Mesenchymal stem cell (in vitro differentiated cells and primary cell): ENCODE results near the gene C10orf71.

Source experiments
- DNase-seq: peaks from one replicate; pipeline ENCODE4 v3.0.0-alpha.2; 2013
- H2AFZ ChIP-seq: one replicate; pipeline ENCODE4 v1.6.1; 2013; ENCODE audit warnings: low read depth, mild to moderate bottlenecking, control low read depth, inconsistent platforms, low read length, moderate library complexity
- H2AK5ac ChIP-seq: 2 replicates; pipeline ENCODE4 v1.6.1; 2013; ENCODE audit warnings: low read length, moderate library complexity, mild to moderate bottlenecking, inconsistent platforms; ENCODE audit not compliant: severe bottlenecking
- H2BK120ac ChIP-seq: one replicate; pipeline ENCODE4 v1.6.1; 2013; ENCODE audit warnings: low read depth, mild to moderate bottlenecking, inconsistent platforms, low read length, moderate library complexity
- H2BK12ac ChIP-seq, 2 experiments: one replicate each; pipeline ENCODE4 v1.6.1; 2013; ENCODE audit warnings: inconsistent platforms in 2 of 2, low read length in 2 of 2, mild to moderate bottlenecking in 2 of 2, moderate library complexity in 2 of 2, control low read depth in 1 of 2
- H2BK15ac ChIP-seq: one replicate; pipeline ENCODE4 v1.6.1; 2013; ENCODE audit warnings: mild to moderate bottlenecking, low read depth, inconsistent platforms; ENCODE audit not compliant: poor library complexity, severe bottlenecking
- H2BK5ac ChIP-seq: 2 replicates; pipeline ENCODE4 v1.6.1; 2013; ENCODE audit warnings: low read depth, mild to moderate bottlenecking, low read length, control low read depth, inconsistent platforms; ENCODE audit not compliant: poor library complexity, severe bottlenecking
- H3K14ac ChIP-seq, 2 experiments: one replicate each; pipeline ENCODE4 v1.6.1; 2013; ENCODE audit warnings: inconsistent platforms in 2 of 2, low read length in 2 of 2, control low read depth in 1 of 2, mild to moderate bottlenecking in 1 of 2, moderate library complexity in 1 of 2
- H3K18ac ChIP-seq, 2 experiments: one replicate each; pipeline ENCODE4 v1.6.1; 2013; ENCODE audit warnings: inconsistent platforms in 2 of 2, low read length in 2 of 2, control low read depth in 1 of 2, low read depth in 1 of 2, mild to moderate bottlenecking in 1 of 2
- H3K23ac ChIP-seq, 2 experiments: one replicate each; pipeline ENCODE4 v1.6.1; 2013; ENCODE audit warnings: inconsistent platforms in 2 of 2, low read length in 2 of 2, mild to moderate bottlenecking in 2 of 2, moderate library complexity in 2 of 2, control low read depth in 1 of 2
- H3K27ac ChIP-seq: 2 replicates; pipeline ENCODE4 v1.5.1; 2013; ENCODE audit warnings: mild to moderate bottlenecking, moderate library complexity, low read length, control low read depth, inconsistent platforms; ENCODE audit not compliant: poor library complexity, severe bottlenecking
- H3K27me3 ChIP-seq, 2 experiments: 2 replicates each; pipeline versions ENCODE4 v1.6.1 to v1.7.0; 2013; ENCODE audit warnings: low read length in 2 of 2, mild to moderate bottlenecking in 2 of 2, moderate library complexity in 2 of 2, control low read depth in 1 of 2, inconsistent platforms in 1 of 2; ENCODE audit not compliant: control insufficient read depth in 1 of 2, insufficient read depth in 1 of 2
- H3K36me3 ChIP-seq, 2 experiments: 2 replicates each; pipeline versions ENCODE4 v1.6.1 to v1.7.0; 2013; ENCODE audit warnings: low read length in 2 of 2, control low read depth in 1 of 2, inconsistent platforms in 1 of 2, low read depth in 1 of 2, mild to moderate bottlenecking in 1 of 2; ENCODE audit not compliant: insufficient read depth in 2 of 2, control insufficient read depth in 1 of 2
- H3K4ac ChIP-seq, 2 experiments: one replicate each; pipeline ENCODE4 v1.6.1; 2013; ENCODE audit warnings: inconsistent platforms in 2 of 2, low read length in 2 of 2, mild to moderate bottlenecking in 2 of 2, moderate library complexity in 2 of 2, control low read depth in 1 of 2, low read depth in 1 of 2
- H3K4me1 ChIP-seq: 2 replicates; pipeline ENCODE4 v1.6.1; 2013; ENCODE audit warnings: low read depth, low read length, control low read depth; ENCODE audit not compliant: control insufficient read depth, insufficient read depth
- H3K4me2 ChIP-seq: 2 replicates; pipeline ENCODE4 v1.6.1; 2013; ENCODE audit warnings: low read length, mild to moderate bottlenecking, inconsistent platforms; ENCODE audit not compliant: poor library complexity, severe bottlenecking
- H3K4me3 ChIP-seq, 2 experiments: 2 replicates each; pipeline versions ENCODE4 v1.5.1 to v1.7.0; 2013; ENCODE audit warnings: low read length in 2 of 2, mild to moderate bottlenecking in 2 of 2, control low read depth in 1 of 2, low read depth in 1 of 2; ENCODE audit not compliant: insufficient read depth in 1 of 2
- H3K79me1 ChIP-seq: replicated peaks from 2 replicates; pipeline ENCODE4 v1.6.1; 2013; ENCODE audit warnings: mild to moderate bottlenecking, control low read depth, low read length, inconsistent platforms; ENCODE audit not compliant: poor library complexity, severe bottlenecking
- H3K9ac ChIP-seq: 2 replicates; pipeline ENCODE4 v1.7.0; 2013; ENCODE audit warnings: mild to moderate bottlenecking, low read length, moderate library complexity
- H3K9me3 ChIP-seq: 2 replicates; pipeline ENCODE4 v1.7.0; 2013; ENCODE audit warnings: mild to moderate bottlenecking, low read length; ENCODE audit not compliant: control insufficient read depth
- H4K8ac ChIP-seq: one replicate; pipeline ENCODE4 v1.6.1; 2013; ENCODE audit warnings: inconsistent platforms, mild to moderate bottlenecking, low read length, moderate library complexity
- H4K91ac ChIP-seq: one replicate; pipeline ENCODE4 v1.6.1; 2013; ENCODE audit warnings: mild to moderate bottlenecking, low read length, inconsistent platforms
- WGBS: methylation state at CpG from one replicate; pipeline ENCODE4 v1.1.7; 2013; ENCODE audit warnings: mixed read lengths; 5-methylcytosine and 5-hydroxymethylcytosine counted together

Gene C10orf71

DNA sequence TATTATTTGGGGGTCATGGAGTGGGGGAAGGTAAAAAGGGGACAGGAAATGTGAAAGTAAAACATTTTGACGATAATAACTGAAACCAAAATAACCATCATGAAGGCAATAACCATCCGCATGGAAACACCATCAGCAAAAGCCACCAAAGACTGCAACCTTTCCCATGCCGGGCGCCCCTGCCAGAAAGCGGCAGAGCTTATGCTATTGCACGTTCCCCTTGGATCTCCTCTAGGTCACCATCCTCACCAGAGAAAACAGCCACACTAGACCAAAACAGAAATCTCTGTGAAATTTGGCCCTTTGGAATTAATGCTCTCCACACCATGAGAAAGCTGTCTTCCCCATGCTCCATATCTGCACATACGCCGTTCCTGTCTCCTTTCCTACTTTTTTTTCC lies 65.8 kb downstream of the C10orf71 start:
- peaks cover 11 to 66% of the 10 kb centered on the region in 2 experiments for H3K27me3 ChIP-seq

DNA sequence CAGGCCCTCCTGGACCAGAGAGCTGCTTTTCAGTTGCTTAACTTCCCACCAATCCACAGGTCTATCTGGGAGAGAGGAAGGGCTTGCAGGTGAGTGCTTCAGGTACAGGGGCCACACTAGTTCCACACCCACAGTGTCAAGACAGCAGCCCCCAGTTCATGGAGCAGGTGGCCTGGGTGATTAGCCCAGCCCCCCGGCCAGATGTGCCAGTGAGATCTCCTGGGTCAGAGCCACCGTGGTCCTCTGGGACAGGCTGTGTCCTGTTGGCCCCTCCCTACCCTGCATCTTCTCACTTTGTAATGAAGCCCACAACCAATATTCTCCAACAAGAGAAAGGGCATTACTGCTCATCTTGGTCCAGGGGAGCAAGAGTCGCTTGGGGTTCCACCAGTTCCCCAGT lies 66.3 kb downstream of the C10orf71 start:
- no peak overlapping the region for H2AFZ ChIP-seq
- no peak overlapping the region for H3K14ac ChIP-seq
- no peak overlapping the region for H2BK5ac ChIP-seq
- H4K8ac ChIP-seq = no peak overlapping the region
- no peak overlapping the region for H3K27ac ChIP-seq
- H3K4me2 ChIP-seq = no peak overlapping the region
- H3K4ac ChIP-seq = no peak overlapping the region
- no peak overlapping the region for H3K18ac ChIP-seq
- no peaks in the 10 kb centered on the region for H3K36me3 ChIP-seq
- no peak overlapping the region for H3K23ac ChIP-seq
- no peak overlapping the region for H4K91ac ChIP-seq
- H3K79me1 ChIP-seq = no peaks in the 10 kb centered on the region
- H3K9ac ChIP-seq = no peak overlapping the region
- no peak overlapping the region for H3K4me3 ChIP-seq
- no peaks in the 10 kb centered on the region for H3K9me3 ChIP-seq
- H2BK12ac ChIP-seq = no peak overlapping the region
- H2BK15ac ChIP-seq = no peak overlapping the region
- no peak for DNase-seq
- H3K27me3 ChIP-seq = peaks cover 11 to 66% of the 10 kb centered on the region in 2 experiments
- H2BK120ac ChIP-seq = no peak overlapping the region
- H3K4me1 ChIP-seq = peaks cover 8% of the 10 kb centered on the region
- WGBS = 90% methylated on average over 3 of the region's 3 CpGs
- no peak overlapping the region for H2AK5ac ChIP-seq

More for the DNA sequence above, 65.8 kb downstream of the C10orf71 start:
- WGBS = 95% methylated on average over 6 of the region's 8 CpGs
- no peak overlapping the region for H2AK5ac ChIP-seq
- H3K27ac ChIP-seq = no peak overlapping the region
- no peak overlapping the region for H3K23ac ChIP-seq
- H3K14ac ChIP-seq = no peak overlapping the region
- H3K36me3 ChIP-seq = no peaks in the 10 kb centered on the region
- no peak overlapping the region for H4K91ac ChIP-seq
- H3K18ac ChIP-seq = no peak overlapping the region
- H3K79me1 ChIP-seq = no peaks in the 10 kb centered on the region
- H2BK15ac ChIP-seq = no peak overlapping the region
- H2AFZ ChIP-seq = no peak overlapping the region
- H3K9ac ChIP-seq = no peak overlapping the region
- H3K4ac ChIP-seq = no peak overlapping the region
- no peaks in the 10 kb centered on the region for H3K9me3 ChIP-seq
- H3K4me2 ChIP-seq = no peak overlapping the region
- H2BK5ac ChIP-seq = no peak overlapping the region
- H3K4me1 ChIP-seq = peaks cover 11% of the 10 kb centered on the region
- no peak overlapping the region for H2BK120ac ChIP-seq
- DNase-seq = no peak
- H3K4me3 ChIP-seq = no peak overlapping the region
- H2BK12ac ChIP-seq = no peak overlapping the region
- no peak overlapping the region for H4K8ac ChIP-seq

DNA sequence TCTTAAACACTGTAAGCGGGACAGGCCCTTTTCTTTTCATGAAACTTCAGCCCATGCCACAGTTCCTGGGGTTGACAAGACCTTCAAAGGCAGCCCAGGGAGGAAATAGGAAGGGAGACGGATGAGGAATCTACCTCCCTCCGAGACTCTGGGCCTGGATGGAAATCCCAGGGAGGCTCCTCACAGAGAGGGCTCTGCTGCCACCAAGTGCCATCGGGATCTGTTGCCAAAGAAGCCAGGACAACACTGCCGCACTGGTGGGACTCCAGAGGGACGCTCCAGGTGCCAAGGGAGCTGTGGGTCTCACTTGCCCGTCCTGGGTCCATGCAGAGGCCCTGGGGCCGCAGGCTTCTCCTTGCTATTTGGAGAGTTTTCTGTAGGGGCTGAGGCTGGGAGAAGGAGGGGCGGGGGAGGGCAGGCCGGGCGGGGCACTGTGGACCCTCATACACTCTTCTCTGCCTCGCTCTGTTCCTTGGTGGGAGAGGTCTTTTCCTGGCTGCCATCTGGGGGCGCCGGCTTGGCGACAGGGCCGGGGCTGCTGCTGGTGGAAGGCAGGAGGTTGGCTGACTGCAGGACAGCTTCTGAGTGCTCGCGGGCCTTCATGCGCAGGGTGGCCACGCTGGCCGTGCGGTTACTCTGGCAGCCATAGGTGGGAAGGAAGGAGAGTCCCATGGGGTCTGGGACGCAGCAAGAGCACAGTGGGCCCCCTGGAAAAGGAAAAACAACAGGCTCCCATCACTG lies 66.9 kb downstream of the C10orf71 start:
- Histone ChIP-seq H2AK5ac (no peak overlapping the region), H3K4me2 (no peak overlapping the region), H2BK15ac (no peak overlapping the region), H2BK5ac (no peak overlapping the region), H4K8ac (no peak overlapping the region), H3K27ac (no peak overlapping the region), H2BK12ac (no peak overlapping the region), H3K23ac (no peak overlapping the region), H2BK120ac (no peak overlapping the region), H3K9ac (no peak overlapping the region), H3K79me1 (no peaks in the 10 kb centered on the region), H3K36me3 (no peaks in the 10 kb centered on the region), H3K27me3 (peaks cover 11 to 71% of the 10 kb centered on the region in 2 experiments), H3K18ac (no peak overlapping the region), H3K4ac (no peak overlapping the region), H4K91ac (no peak overlapping the region), H3K4me3 (no peak overlapping the region), H3K4me1 (peaks cover 6% of the 10 kb centered on the region), H2AFZ (no peak overlapping the region), H3K14ac (no peak overlapping the region), H3K9me3 (no peaks in the 10 kb centered on the region)
- 82% methylated on average over 23 of the region's 23 CpGs for WGBS
- DNase-seq = no peak

DNA sequence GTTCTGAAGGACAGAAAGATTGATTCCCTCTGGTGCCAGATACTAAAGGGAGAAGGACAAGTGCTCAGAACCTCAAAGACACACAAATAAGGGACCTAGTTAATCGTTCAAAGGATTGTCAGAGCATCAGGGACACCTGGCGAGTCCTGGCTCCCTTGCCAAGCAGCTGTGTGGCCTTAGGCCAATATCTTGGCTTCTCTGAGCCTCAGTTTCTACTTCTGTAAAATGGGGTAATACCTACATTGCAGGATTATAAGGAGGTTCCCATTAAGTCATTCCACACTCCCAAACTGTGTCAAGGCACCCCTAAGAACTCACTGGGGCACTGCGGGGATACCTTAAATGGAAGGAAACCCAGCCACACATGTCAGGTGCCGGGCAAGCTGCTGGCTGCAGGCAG lies 67.5 kb downstream of the C10orf71 start:
- Histone ChIP-seq H3K14ac (no peak overlapping the region), H3K4me2 (no peak overlapping the region), H4K91ac (no peak overlapping the region), H3K27me3 (peaks cover 11 to 68% of the 10 kb centered on the region in 2 experiments), H3K9me3 (no peaks in the 10 kb centered on the region), H2AFZ (no peak overlapping the region), H4K8ac (no peak overlapping the region), H3K4me3 (no peak overlapping the region), H3K4me1 (peaks cover 6% of the 10 kb centered on the region), H2BK12ac (no peak overlapping the region), H2AK5ac (no peak overlapping the region), H2BK15ac (no peak overlapping the region), H3K9ac (no peak overlapping the region), H3K4ac (no peak overlapping the region), H3K27ac (no peak overlapping the region), H2BK5ac (no peak overlapping the region), H3K18ac (no peak overlapping the region), H2BK120ac (no peak overlapping the region), H3K36me3 (no peaks in the 10 kb centered on the region), H3K23ac (no peak overlapping the region), H3K79me1 (no peaks in the 10 kb centered on the region)
- DNase-seq = no peak
- 60% methylated on average over 4 of the region's 4 CpGs for WGBS
